VCaP (cell line): ENCODE data around the gene IRF2BPL.

Experiments
- H3K27ac ChIP-seq: fragments of 450-650 bp; 2 replicates; pipeline ENCODE4 v1.5.1; 2017
- CTCF ChIP-seq: fragments of 450-650 bp; conservative IDR thresholded peaks from 2 replicates; pipeline ENCODE4 v1.5.1; 2017; ENCODE audit warnings: mild to moderate bottlenecking, moderate library complexity

Gene IRF2BPL

GRCh38 chr14:77043177-77043983 is 14.9 kb upstream of the IRF2BPL start:
- no peak for TF ChIP-seq CTCF
- peak overlapping the region; percentile 100 for H3K27ac ChIP-seq

- TF ChIP-seq CTCF = no peak
- H3K27ac ChIP-seq = peak overlapping the region; percentile 100
Observed at GRCh38 chr14:77041881-77042545, 13.5 kb upstream of the IRF2BPL start.

- TF ChIP-seq CTCF = no peak
- H3K27ac ChIP-seq = peak overlapping the region; percentile 100
Observed at GRCh38 chr14:77040741-77041653, 12.5 kb upstream of the IRF2BPL start.

- no peak for TF ChIP-seq CTCF
Observed at GRCh38 chr14:77040059-77040740, 11.7 kb upstream of the IRF2BPL start.

GRCh38 chr14:77039285-77040058 is 11.0 kb upstream of the IRF2BPL start:
- TF ChIP-seq CTCF = no peak

More at GRCh38 chr14:77040059-77040740, 11.7 kb upstream of the IRF2BPL start:
- H3K27ac ChIP-seq = peak overlapping the region; percentile 100

GRCh38 chr14:77037938-77038568 is 9.5 kb upstream of the IRF2BPL start:
- TF ChIP-seq CTCF = no peak
- H3K27ac ChIP-seq = peak overlapping the region; percentile 100

More at GRCh38 chr14:77039285-77040058, 11.0 kb upstream of the IRF2BPL start:
- H3K27ac ChIP-seq = peak overlapping the region; percentile 100
